Tibial artery (tissue), 4 donors: ENCODE measurements around the gene STK32C.
"Not testable (repeated sequence)": the region's sequence is repeated elsewhere in the genome, so short reads cannot be mapped to it uniquely, and the experiment has no call there.

Experiments
- DNase-seq, 2 donors: peaks; one replicate each; pipeline ENCODE4 v3.0.0-alpha.2; 2019
- H3K27ac ChIP-seq, 2 donors: fragments of 200-600 bp; sonication (generic) in 1 of 2; 1 replicate in 1 of 2; 2 replicates in 1 of 2; pipeline ENCODE4 v1.5.1; 2018 to 2019; ENCODE audit warnings: mild to moderate bottlenecking in 1 of 2
- H3K27me3 ChIP-seq, 2 donors: fragments of 200-600 bp; sonication (generic) in 1 of 2; one replicate each; pipeline versions ENCODE4 v1.5.1 to v1.6.0; 2016 to 2019
- H3K36me3 ChIP-seq, 3 donors: fragments of 200-600 bp; sonication (generic) in 2 of 3; one replicate each; pipeline ENCODE4 v1.5.1; 2016 to 2019; ENCODE audit warnings: mild to moderate bottlenecking in 2 of 3
- H3K4me1 ChIP-seq, 4 donors: fragments of 200-600 bp; sonication (generic) in 2 of 4; 1 replicate in 3 of 4; 2 replicates in 1 of 4; pipeline ENCODE4 v1.5.1; 2016 to 2019
- H3K4me3 ChIP-seq, 2 donors: fragments of 200-600 bp; sonication (generic) in 1 of 2; 1 replicate in 1 of 2; 2 replicates in 1 of 2; pipeline ENCODE4 v1.5.1; 2018 to 2019; ENCODE audit warnings: mild to moderate bottlenecking in 2 of 2
- H3K9me3 ChIP-seq, 3 donors: fragments of 200-600 bp; sonication (generic) in 1 of 3; one replicate each; pipeline ENCODE4 v1.5.1; 2016 to 2019
- intact Hi-C: fragments of 100-400 bp; cut with DNase I; formaldehyde crosslinking; loops from one replicate; pipeline ENCODE4 v1.15.0; 2023; ENCODE audit warnings: low total_unique reads
- TF ChIP-seq, protein P1 (sequence below), 2 experiments: fragments of 200-600 bp in 1 of 2; fragments of 450-650 bp in 1 of 2; IDR thresholded peaks; one replicate each; pipeline ENCODE4 v1.5.1; 2017 to 2019; ENCODE audit warnings: antibody characterized with exemption in 2 of 2, mild to moderate bottlenecking in 1 of 2, moderate library complexity in 1 of 2

STK32C gene

DNA sequence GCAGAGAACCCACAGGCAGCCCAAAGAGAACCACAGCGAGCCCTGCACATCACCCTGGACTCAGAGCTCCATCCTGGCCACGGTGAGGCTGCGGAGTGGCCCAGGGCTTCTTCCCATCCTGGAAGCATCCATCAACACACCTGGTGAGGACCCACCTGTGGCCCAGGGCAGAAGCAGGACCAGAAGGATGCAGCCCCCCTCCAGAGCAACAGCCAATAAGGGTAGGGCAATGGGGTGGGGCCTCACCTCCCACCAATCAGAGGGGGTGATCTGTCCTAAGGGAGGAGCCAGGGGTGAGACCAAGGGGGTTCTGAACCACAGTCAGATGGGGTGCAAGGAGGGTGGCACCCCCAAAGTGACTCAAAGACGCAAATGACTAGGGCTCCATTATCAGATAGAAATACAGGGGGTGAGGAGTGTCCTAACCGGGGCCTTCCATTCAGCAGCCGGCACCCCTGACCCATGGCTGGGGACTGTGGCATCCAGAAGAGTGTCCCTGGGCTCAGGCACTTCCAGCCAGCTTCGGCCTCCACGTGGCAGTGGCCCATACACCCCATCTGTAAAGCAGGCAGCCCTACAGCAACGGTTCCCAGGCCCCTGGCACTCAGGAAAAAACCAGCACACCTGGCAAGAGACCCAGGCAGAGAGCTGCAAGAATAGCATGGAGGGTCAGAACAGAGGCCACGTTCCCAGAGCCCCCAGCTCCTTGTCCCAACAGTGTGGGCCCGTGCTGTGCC, 36.9 kb downstream of the STK32C start:
- Histone ChIP-seq H3K27ac (no peak overlapping the region), H3K9me3 (no peaks in the 10 kb centered on the region), H3K36me3 (no peaks in the 10 kb centered on the region), H3K27me3 (peaks cover 0 to 53% of the 10 kb centered on the region in 2 donors), H3K4me1 (no peaks in the 10 kb centered on the region), H3K4me3 (no peak overlapping the region)
- TF ChIP-seq, protein P1, sequence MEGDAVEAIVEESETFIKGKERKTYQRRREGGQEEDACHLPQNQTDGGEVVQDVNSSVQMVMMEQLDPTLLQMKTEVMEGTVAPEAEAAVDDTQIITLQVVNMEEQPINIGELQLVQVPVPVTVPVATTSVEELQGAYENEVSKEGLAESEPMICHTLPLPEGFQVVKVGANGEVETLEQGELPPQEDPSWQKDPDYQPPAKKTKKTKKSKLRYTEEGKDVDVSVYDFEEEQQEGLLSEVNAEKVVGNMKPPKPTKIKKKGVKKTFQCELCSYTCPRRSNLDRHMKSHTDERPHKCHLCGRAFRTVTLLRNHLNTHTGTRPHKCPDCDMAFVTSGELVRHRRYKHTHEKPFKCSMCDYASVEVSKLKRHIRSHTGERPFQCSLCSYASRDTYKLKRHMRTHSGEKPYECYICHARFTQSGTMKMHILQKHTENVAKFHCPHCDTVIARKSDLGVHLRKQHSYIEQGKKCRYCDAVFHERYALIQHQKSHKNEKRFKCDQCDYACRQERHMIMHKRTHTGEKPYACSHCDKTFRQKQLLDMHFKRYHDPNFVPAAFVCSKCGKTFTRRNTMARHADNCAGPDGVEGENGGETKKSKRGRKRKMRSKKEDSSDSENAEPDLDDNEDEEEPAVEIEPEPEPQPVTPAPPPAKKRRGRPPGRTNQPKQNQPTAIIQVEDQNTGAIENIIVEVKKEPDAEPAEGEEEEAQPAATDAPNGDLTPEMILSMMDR (IDR thresholded peaks at IDR 0.05), result no peak
- DNase-seq, result no peak
- intact Hi-C loops, result no loop called here

DNA sequence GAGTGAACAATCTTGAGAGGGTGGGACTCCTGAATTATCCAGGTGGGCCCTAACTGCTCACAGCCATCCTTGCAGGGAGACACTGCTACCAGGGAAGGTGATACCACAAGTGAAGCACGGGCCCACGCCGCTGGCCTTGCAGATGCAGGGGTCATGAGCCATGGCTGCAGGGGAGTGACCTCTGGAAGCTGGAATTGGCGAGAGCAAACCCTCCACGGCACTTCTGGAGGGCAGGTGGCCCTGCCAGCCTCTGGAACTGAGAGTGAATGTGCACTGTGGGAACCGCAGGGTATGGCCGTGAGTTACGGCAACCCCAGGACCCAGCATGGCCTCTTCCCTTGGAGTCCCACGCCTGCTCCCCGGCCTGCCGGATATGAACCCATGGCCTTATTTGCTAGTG, 37.5 kb downstream of the STK32C start:
- Histone ChIP-seq H3K4me1 (no peaks in the 10 kb centered on the region), H3K27ac (no peak overlapping the region), H3K9me3 (no peaks in the 10 kb centered on the region), H3K27me3 (peaks cover 0 to 54% of the 10 kb centered on the region in 2 donors), H3K4me3 (no peak overlapping the region), H3K36me3 (no peaks in the 10 kb centered on the region)
- intact Hi-C loops, result no loop called here
- TF ChIP-seq, protein P1 (IDR thresholded peaks at IDR 0.05), result no peak
- DNase-seq, result no peak

DNA sequence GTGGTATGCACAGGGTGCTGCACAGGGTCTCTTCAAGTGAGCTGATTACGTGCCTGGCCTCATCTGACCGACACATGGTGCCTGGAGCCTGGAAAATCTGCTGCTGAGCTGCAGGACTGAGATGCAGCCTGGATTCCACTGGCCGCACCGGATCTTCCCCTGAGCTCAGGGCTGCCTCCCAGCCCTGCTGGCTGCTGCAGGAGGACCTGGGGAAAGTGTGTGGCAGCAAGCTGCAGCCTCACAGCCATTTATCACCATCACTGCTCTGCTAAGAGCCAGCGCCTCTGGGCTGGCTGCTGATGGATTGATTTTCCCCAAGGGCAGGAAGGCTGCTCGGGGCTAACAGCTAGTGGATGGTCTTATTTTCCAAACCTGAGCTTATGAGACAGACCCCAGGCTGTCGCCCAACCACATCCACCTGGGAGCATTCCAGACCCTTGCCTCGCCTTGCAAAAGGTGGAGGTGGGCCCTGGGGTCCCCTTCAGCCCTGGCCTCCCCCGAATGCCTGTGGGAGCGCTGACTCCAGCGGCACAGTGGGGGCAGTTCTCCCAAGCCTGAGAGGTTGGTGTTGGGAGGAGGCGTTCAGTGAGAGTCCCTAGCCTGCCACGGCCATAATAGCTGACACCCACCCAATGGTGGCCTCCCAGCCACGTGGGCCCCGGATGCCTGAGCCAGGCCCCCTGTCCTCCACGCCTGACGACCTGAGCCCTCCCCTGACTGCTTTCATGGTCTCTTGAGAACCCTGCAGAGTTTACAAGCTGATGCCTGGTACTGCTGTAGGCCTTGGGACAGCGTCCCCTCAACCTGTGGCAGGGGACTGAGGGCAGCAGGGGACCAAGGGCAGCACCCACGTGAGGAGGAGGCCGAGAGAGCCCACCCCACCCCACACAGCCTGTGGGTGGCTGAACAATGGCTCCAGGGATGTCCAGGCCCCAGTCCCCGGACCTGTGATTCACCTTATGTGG, 38.2 kb downstream of the STK32C start:
- DNase-seq, result no peak

DNA sequence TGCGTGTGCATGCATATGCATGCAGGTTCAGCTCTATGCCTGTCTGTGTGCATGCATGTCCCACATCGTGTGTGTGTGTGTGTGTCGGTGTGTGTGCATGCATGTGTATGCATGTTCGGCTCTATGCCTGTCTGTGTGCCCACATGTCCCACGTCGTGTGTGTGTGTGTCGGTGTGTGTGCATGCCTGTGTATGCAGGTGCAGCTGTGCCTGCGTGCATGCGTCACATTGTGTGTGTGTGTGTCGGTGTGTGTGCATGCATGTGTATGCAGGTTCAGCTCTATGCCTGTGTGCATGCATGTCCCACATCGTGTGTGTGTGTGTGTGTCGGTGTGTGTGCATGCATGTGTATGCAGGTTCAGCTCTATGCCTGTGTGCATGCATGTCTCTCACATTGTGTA, 39.8 kb downstream of the STK32C start:
- H3K27me3 ChIP-seq, result peaks cover 0 to 56% of the 10 kb centered on the region in 2 donors
- DNase-seq, H3K4me1 ChIP-seq, H3K4me3 ChIP-seq, H3K9me3 ChIP-seq, H3K36me3 ChIP-seq, intact Hi-C loops, H3K27ac ChIP-seq: not testable (repeated sequence)

More for the DNA sequence above, 38.2 kb downstream of the STK32C start:
- H3K27ac ChIP-seq, result no peak overlapping the region
- H3K4me1 ChIP-seq, result no peaks in the 10 kb centered on the region
- H3K4me3 ChIP-seq, result no peak overlapping the region
- no peaks in the 10 kb centered on the region for H3K9me3 ChIP-seq
- H3K27me3 ChIP-seq, result peaks cover 0 to 55% of the 10 kb centered on the region in 2 donors
- intact Hi-C loops, result no loop called here
- no peaks in the 10 kb centered on the region for H3K36me3 ChIP-seq
- TF ChIP-seq, protein P1 (IDR thresholded peaks at IDR 0.05), result no peak

DNA sequence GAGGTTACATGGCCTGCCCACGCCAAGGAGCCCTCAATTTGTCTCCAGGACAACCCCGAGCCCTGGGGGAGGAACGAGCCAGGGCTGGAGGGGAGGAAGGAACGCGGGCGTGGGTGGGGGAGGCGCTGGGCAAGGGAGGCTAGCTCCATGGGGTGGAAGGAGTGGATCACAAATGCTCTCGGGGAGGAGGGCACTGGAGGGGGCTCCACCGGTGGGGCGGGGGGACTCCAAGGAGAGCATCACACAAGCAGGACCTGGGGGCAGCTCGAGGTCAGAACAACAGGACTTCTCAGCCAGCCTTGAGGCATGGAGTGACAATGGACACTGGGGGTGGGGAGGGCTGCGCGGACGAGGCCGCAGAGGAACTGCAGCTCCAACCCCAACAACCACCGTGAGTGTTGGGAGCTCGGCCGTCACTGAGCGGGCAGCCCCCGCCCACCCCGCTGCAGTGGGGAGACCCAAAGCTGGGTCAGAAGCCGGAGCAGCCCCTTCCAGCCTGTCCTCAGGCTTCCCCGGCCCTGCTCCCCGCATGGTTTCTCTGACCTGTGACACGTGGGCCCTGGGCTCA, 41.1 kb downstream of the STK32C start:
- TF ChIP-seq, protein P1 (IDR thresholded peaks at IDR 0.05), result no peak
- intact Hi-C loops, result no loop called here
- no peaks in the 10 kb centered on the region for H3K36me3 ChIP-seq
- no peaks in the 10 kb centered on the region for H3K9me3 ChIP-seq
- no peak overlapping the region for H3K27ac ChIP-seq
- H3K4me1 ChIP-seq, result no peaks in the 10 kb centered on the region
- no peak overlapping the region for H3K4me3 ChIP-seq
- no peak for DNase-seq
- H3K27me3 ChIP-seq, result peaks cover 0 to 44% of the 10 kb centered on the region in 2 donors
